Neuronal stem cell (in vitro differentiated cells): ENCODE results near the gene PCBP1.
A peak's percentile ranks its signal among the peaks of the same experiment; 100 is the strongest.

Source experiments
- DNase-seq: peaks from one replicate; pipeline ENCODE4 v3.0.0-alpha.2; 2013; ENCODE audit warnings: low spot score
- H2AFZ ChIP-seq: one replicate; pipeline ENCODE4 v1.6.1; 2013; ENCODE audit warnings: mild to moderate bottlenecking, low read length, inconsistent platforms
- H2AK5ac ChIP-seq: 2 replicates; pipeline ENCODE4 v1.6.1; 2013; ENCODE audit warnings: low read depth, mild to moderate bottlenecking, inconsistent platforms, low read length, moderate library complexity, mixed read lengths
- H2BK120ac ChIP-seq: 2 replicates; pipeline ENCODE4 v1.6.1; 2013; ENCODE audit warnings: low read depth, mild to moderate bottlenecking, inconsistent platforms, low read length, moderate library complexity, mixed read lengths
- H2BK12ac ChIP-seq: one replicate; pipeline ENCODE4 v1.6.1; 2013; ENCODE audit warnings: low read length, inconsistent platforms
- H2BK15ac ChIP-seq: 2 replicates; pipeline ENCODE4 v1.6.1; 2013; ENCODE audit warnings: mild to moderate bottlenecking, low read length, inconsistent platforms, mixed read lengths
- H2BK5ac ChIP-seq: one replicate; pipeline ENCODE4 v1.6.1; 2013; ENCODE audit warnings: inconsistent platforms, mild to moderate bottlenecking, low read length, moderate library complexity
- H3K14ac ChIP-seq: one replicate; pipeline ENCODE4 v1.6.1; 2013; ENCODE audit warnings: low read length, inconsistent platforms
- H3K18ac ChIP-seq: 2 replicates; pipeline ENCODE4 v1.6.1; 2013; ENCODE audit warnings: low read length, inconsistent platforms
- H3K23ac ChIP-seq: 2 replicates; pipeline ENCODE4 v1.6.1; 2013; ENCODE audit warnings: low read depth, mild to moderate bottlenecking, mixed read lengths, low read length, inconsistent platforms; ENCODE audit not compliant: poor library complexity
- H3K27ac ChIP-seq: replicated peaks from 3 replicates; pipeline ENCODE4 v1.5.1; 2013; ENCODE audit warnings: low read length, inconsistent platforms
- H3K27me3 ChIP-seq, 3 experiments: 2 replicates each; pipeline ENCODE4 v1.6.1; 2013; ENCODE audit warnings: low read length in 3 of 3, mild to moderate bottlenecking in 2 of 3, inconsistent platforms in 1 of 3, low read depth in 1 of 3, mixed read lengths in 1 of 3, moderate library complexity in 1 of 3; ENCODE audit not compliant: control insufficient read depth in 3 of 3, insufficient read depth in 3 of 3
- H3K36me3 ChIP-seq, 2 donors: replicated peaks in 1 of 2; 2 replicates each; pipeline ENCODE4 v1.6.1; 2013; ENCODE audit warnings: low read length in 2 of 2; ENCODE audit not compliant: control insufficient read depth in 2 of 2, insufficient read depth in 2 of 2
- H3K4ac ChIP-seq: 2 replicates; pipeline ENCODE4 v1.6.1; 2013; ENCODE audit warnings: inconsistent platforms, mild to moderate bottlenecking, low read length, moderate library complexity
- H3K4me1 ChIP-seq, 2 donors: 1 replicate in 1 of 2; 2 replicates in 1 of 2; pipeline ENCODE4 v1.6.1; 2013; ENCODE audit warnings: low read length in 2 of 2, low read depth in 1 of 2; ENCODE audit not compliant: control insufficient read depth in 2 of 2, insufficient read depth in 1 of 2
- H3K4me2 ChIP-seq: one replicate; pipeline ENCODE4 v1.6.1; 2013; ENCODE audit warnings: mild to moderate bottlenecking, low read length, inconsistent platforms; ENCODE audit not compliant: insufficient read depth, poor library complexity, severe bottlenecking
- H3K4me3 ChIP-seq, 2 donors: 2 replicates each; pipeline ENCODE4 v1.5.1; 2013; ENCODE audit warnings: low read length in 2 of 2, mild to moderate bottlenecking in 2 of 2, inconsistent platforms in 1 of 2, moderate library complexity in 1 of 2
- H3K79me1 ChIP-seq: one replicate; pipeline ENCODE4 v1.6.1; 2013; ENCODE audit warnings: low read depth, mild to moderate bottlenecking, inconsistent platforms, low read length, moderate library complexity
- H3K9ac ChIP-seq: one replicate; pipeline ENCODE4 v1.6.1; 2013; ENCODE audit warnings: mild to moderate bottlenecking, low read depth, low read length, inconsistent platforms; ENCODE audit not compliant: poor library complexity
- H3K9me3 ChIP-seq, 2 donors: replicated peaks in 1 of 2; 2 replicates each; pipeline versions ENCODE3 to v1.6.1; 2013; ENCODE audit warnings: low read length in 2 of 2, mild to moderate bottlenecking in 2 of 2, inconsistent platforms in 1 of 2, low read depth in 1 of 2, mixed read lengths in 1 of 2, moderate library complexity in 1 of 2; ENCODE audit not compliant: control insufficient read depth in 2 of 2, insufficient read depth in 1 of 2
- H4K8ac ChIP-seq: one replicate; pipeline ENCODE4 v1.6.1; 2013; ENCODE audit warnings: low read depth, mild to moderate bottlenecking, inconsistent platforms, low read length, moderate library complexity
- H4K91ac ChIP-seq: one replicate; pipeline ENCODE4 v1.6.1; 2013; ENCODE audit warnings: low read length, low read depth, mild to moderate bottlenecking, inconsistent platforms; ENCODE audit not compliant: poor library complexity
- WGBS, 2 donors: extraction: QIAGEN DNeasy Blood & Tissue Kit; methylation state at CpG; one replicate each; pipeline ENCODE4 v1.1.7; 2013; ENCODE audit warnings: missing lambda C conversion rate in 2 of 2, mixed read lengths in 1 of 2; ENCODE audit not compliant: insufficient read length in 2 of 2, insufficient replicate concordance in 1 of 2; ENCODE audit errors: extremely low coverage in 2 of 2; 5-methylcytosine and 5-hydroxymethylcytosine counted together

PCBP1 gene

GRCh38 chr2:70118798-70119454 is 31.6 kb downstream of the PCBP1 start:
- Histone ChIP-seq H2BK120ac (no peak overlapping the region), H2BK12ac (peak overlapping the region; percentile 93), H3K4me2 (peak overlapping the region; percentile 13), H4K91ac (peak overlapping the region; percentile 47), H3K4me1 (peaks cover 20 to 35% of the 10 kb centered on the region in 2 donors), H2AFZ (peak overlapping the region; percentile 48), H3K4me3 (no peak overlapping the region), H3K9me3 (no peaks in the 10 kb centered on the region), H2BK5ac (no peak overlapping the region), H3K23ac (no peak overlapping the region), H3K4ac (peak overlapping the region; percentile 12), H3K27me3 (no peaks in the 10 kb centered on the region), H3K27ac (peak overlapping the region; percentile 68), H3K18ac (peak overlapping the region; percentile 91), H2BK15ac (peak overlapping the region; percentile 63), H3K79me1 (no peaks in the 10 kb centered on the region), H3K36me3 (no peaks in the 10 kb centered on the region), H3K9ac (no peak overlapping the region), H4K8ac (no peak overlapping the region), H3K14ac (no peak overlapping the region), H2AK5ac (peak overlapping the region; percentile 58)
- DNase-seq = no peak
- WGBS, 2 donors = no CpG with 5 or more reads among the region's 4 CpGs

- no peak overlapping the region for H3K4me2 ChIP-seq
- no peak overlapping the region for H3K23ac ChIP-seq
- no peak overlapping the region for H3K4ac ChIP-seq
- H2BK5ac ChIP-seq = no peak overlapping the region
- H3K4me3 ChIP-seq = no peak overlapping the region
- H3K4me1 ChIP-seq = peaks cover 20 to 26% of the 10 kb centered on the region in 2 donors
- H2BK12ac ChIP-seq = no peak overlapping the region
- H2BK15ac ChIP-seq = no peak overlapping the region
- H3K14ac ChIP-seq = no peak overlapping the region
- H3K79me1 ChIP-seq = no peaks in the 10 kb centered on the region
- H3K18ac ChIP-seq = no peak overlapping the region
- H2BK120ac ChIP-seq = no peak overlapping the region
- H2AFZ ChIP-seq = no peak overlapping the region
- H3K9me3 ChIP-seq = no peaks in the 10 kb centered on the region
- H3K36me3 ChIP-seq = no peaks in the 10 kb centered on the region
- H3K27me3 ChIP-seq = no peaks in the 10 kb centered on the region
- DNase-seq = no peak
- H3K27ac ChIP-seq = peak overlapping the region; percentile 23
- no CpG with 5 or more reads among the region's 6 CpGs for WGBS, 2 donors
- H2AK5ac ChIP-seq = no peak overlapping the region
- no peak overlapping the region for H4K8ac ChIP-seq
- no peak overlapping the region for H3K9ac ChIP-seq
- no peak overlapping the region for H4K91ac ChIP-seq
These were observed 34.5 kb downstream of the PCBP1 start for GRCh38 chr2:70121627-70122372.

GRCh38 chr2:70122470-70122869 is 35.2 kb downstream of the PCBP1 start:
- no peak overlapping the region for H3K4me2 ChIP-seq
- DNase-seq = no peak
- no peaks in the 10 kb centered on the region for H3K79me1 ChIP-seq
- no CpG with 5 or more reads among the region's 4 CpGs for WGBS, 2 donors
- H3K14ac ChIP-seq = no peak overlapping the region
- H2AFZ ChIP-seq = no peak overlapping the region
- H2BK15ac ChIP-seq = no peak overlapping the region
- no peak overlapping the region for H2BK5ac ChIP-seq
- H3K9me3 ChIP-seq = no peaks in the 10 kb centered on the region
- no peak overlapping the region for H4K8ac ChIP-seq
- no peak overlapping the region for H2BK12ac ChIP-seq
- no peak overlapping the region for H2AK5ac ChIP-seq
- no peak overlapping the region for H4K91ac ChIP-seq
- H3K4me3 ChIP-seq = no peak overlapping the region
- H3K4me1 ChIP-seq = peaks cover 18 to 22% of the 10 kb centered on the region in 2 donors
- no peak overlapping the region for H3K4ac ChIP-seq
- no peak overlapping the region for H3K9ac ChIP-seq
- H3K18ac ChIP-seq = no peak overlapping the region
- H3K23ac ChIP-seq = no peak overlapping the region
- H2BK120ac ChIP-seq = no peak overlapping the region
- H3K27ac ChIP-seq = no peak overlapping the region
- no peaks in the 10 kb centered on the region for H3K27me3 ChIP-seq
- H3K36me3 ChIP-seq = no peaks in the 10 kb centered on the region

GRCh38 chr2:70123051-70123828 is 36.0 kb downstream of the PCBP1 start:
- Histone ChIP-seq H3K18ac (peak overlapping the region; percentile 83), H3K9ac (no peak overlapping the region), H3K14ac (no peak overlapping the region), H2BK15ac (peak overlapping the region; percentile 81), H3K4me3 (no peak overlapping the region), H2BK5ac (no peak overlapping the region), H2AK5ac (peak overlapping the region; percentile 4), H2BK12ac (no peak overlapping the region), H4K8ac (no peak overlapping the region), H3K23ac (no peak overlapping the region), H3K27me3 (no peaks in the 10 kb centered on the region), H3K27ac (peak overlapping the region; percentile 76), H3K4me2 (peak overlapping the region; percentile 79), H3K4me1 (peaks cover 18 to 21% of the 10 kb centered on the region in 2 donors), H3K79me1 (no peaks in the 10 kb centered on the region), H4K91ac (no peak overlapping the region), H2AFZ (peak overlapping the region; percentile 44), H3K36me3 (no peaks in the 10 kb centered on the region), H3K4ac (no peak overlapping the region), H3K9me3 (no peaks in the 10 kb centered on the region), H2BK120ac (no peak overlapping the region)
- DNase-seq = peak; percentile 64
- no CpG with 5 or more reads among the region's 20 CpGs for WGBS, 2 donors
